ENCODE data around the gene TTC29. TPM values are rescaled to one million over a fixed set of nuclear protein-coding genes. Genes with fewer than 3 reads are reported as not detected.

Gene TTC29
- total and polyA plus RNA-seq, 9 of the 15 experiments (the other 6 are each of a cell fraction or from before 2014, with no cell fraction given) = 0.04 TPM; not detected in 8

DNA sequence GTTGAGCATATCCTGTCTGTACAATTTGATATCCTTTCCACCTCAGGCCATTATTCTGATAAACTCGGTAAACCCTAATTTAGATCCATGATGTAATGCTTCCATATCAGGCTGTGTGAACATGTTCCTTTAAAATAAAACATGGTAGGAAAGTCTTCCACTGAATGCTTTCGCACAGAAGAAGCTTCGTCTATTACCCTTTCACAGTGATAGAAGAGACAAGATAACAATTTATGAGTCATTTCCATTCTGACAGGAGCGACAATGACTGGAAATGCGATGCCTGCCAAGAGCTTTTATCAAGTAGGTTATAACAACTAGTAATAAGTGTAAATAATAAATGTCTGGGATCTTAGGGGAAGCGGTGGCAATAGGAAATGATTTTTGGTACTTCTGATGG, 98.8 kb downstream of the TTC29 start:
- ATAC-seq (no peak), FAIRE-seq (no peak), DNase-seq (ENCODE audit: extremely low read depth in 1 of 4, low spot score in 3 of 4) (no peak)
- no peaks in the 10 kb centered on the region; the same call in 2 of the 3 replicates for H3K36me3 ChIP-seq (ENCODE audit: control insufficient read depth, insufficient read depth, low read length)
- H3K4me3 ChIP-seq = no peak overlapping the region
- H3K4me2 ChIP-seq (ENCODE audit: insufficient read depth, low read length) = no peak overlapping the region
- H3K79me2 ChIP-seq (ENCODE audit: control insufficient read depth, insufficient read depth, low read length) = no peaks in the 10 kb centered on the region
- in situ Hi-C loops (cut with MboI) = no loop called here
- POLR2A ChIA-PET = interaction anchor here (0.7 kb wide), 1 partner anchor 11 kb away, joined by 3 read pairs; no protein-coding TSS in a partner anchor
- intact Hi-C loops (cut with micrococcal nuclease) = no loop called here
- CTCF ChIA-PET (ENCODE audit: low intra/inter-chr PET ratio) = no interaction called here
- under 1% methylated on average over 6 of the region's 6 CpGs for WGBS (ENCODE audit: insufficient coverage, low coverage, missing lambda C conversion rate)
- H3K9ac ChIP-seq (ENCODE audit: insufficient read depth in 1 of 2, low read depth in 2 of 2, low read length in 2 of 2) = no peak overlapping the region
- no peaks in the 10 kb centered on the region; a peak in 1 of 5 replicates for H3K27me3 ChIP-seq (ENCODE audit: control insufficient read depth in 2 of 2, insufficient read depth in 2 of 2, low read length in 2 of 2)
- no peaks in the 10 kb centered on the region for H3K9me1 ChIP-seq (ENCODE audit: control insufficient read depth, insufficient read depth, low read length)
- H3K4me1 ChIP-seq (replicated peaks in 1 of 2; ENCODE audit: control insufficient read depth in 2 of 2, insufficient read depth in 2 of 2, low read length in 2 of 2) = no peaks in the 10 kb centered on the region
- no peaks in the 10 kb centered on the region for H4K20me1 ChIP-seq (replicated peaks; ENCODE audit: control insufficient read depth, insufficient read depth, low read length)
- no TSS peak for BruUV-seq (replicated peaks)
- no peak for TF ChIP-seq TCF3 (CRISPR knock-in tag; IDR thresholded peaks at IDR 0.05)
- no peak overlapping the region for H3K27ac ChIP-seq (ENCODE audit: extremely low read depth, low read depth, low read length)
- H3K9me3 ChIP-seq (replicated peaks; ENCODE audit: control insufficient read depth, insufficient read depth, low read depth, low read length) = no peaks in the 10 kb centered on the region
- H2AFZ ChIP-seq (ENCODE audit: low read depth, low read length) = no peak overlapping the region

DNA sequence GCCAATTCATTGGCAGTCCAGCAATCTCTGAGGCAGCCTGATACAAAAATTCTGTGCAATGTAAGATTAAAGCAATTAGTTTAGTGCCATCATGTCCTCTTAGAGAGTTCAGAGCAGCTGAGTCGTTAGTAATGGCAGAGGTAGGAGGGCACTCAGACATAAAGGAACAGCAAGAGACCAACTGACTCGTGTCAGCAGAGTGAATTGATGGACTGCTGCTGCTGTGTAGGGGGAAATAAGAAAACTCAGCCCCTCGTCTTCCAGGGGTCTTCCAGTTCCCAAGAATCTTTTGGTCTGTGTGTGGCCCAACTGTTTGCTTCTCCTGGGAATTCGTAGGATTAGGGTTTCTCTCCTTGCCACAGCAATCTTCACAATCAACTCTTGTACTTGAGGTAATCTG, 100.9 kb downstream of the TTC29 start:
- no peak overlapping the region for H3K9ac ChIP-seq (ENCODE audit: insufficient read depth in 1 of 2, low read depth in 2 of 2, low read length in 2 of 2)
- no peak overlapping the region for H3K27ac ChIP-seq (ENCODE audit: extremely low read depth, low read depth, low read length)
- no peaks in the 10 kb centered on the region for H3K9me1 ChIP-seq (ENCODE audit: control insufficient read depth, insufficient read depth, low read length)
- FAIRE-seq (no peak), ATAC-seq (no peak), DNase-seq (ENCODE audit: extremely low read depth in 1 of 4, low spot score in 3 of 4) (no peak)
- H3K4me3 ChIP-seq = no peak overlapping the region
- intact Hi-C loops (cut with micrococcal nuclease) (no loop called here), in situ Hi-C loops (cut with MboI) (no loop called here)
- no peaks in the 10 kb centered on the region for H4K20me1 ChIP-seq (replicated peaks; ENCODE audit: control insufficient read depth, insufficient read depth, low read length)
- H3K36me3 ChIP-seq (ENCODE audit: control insufficient read depth, insufficient read depth, low read length) = no peaks in the 10 kb centered on the region; the same call in 2 of the 3 replicates
- POLR2A ChIA-PET = no interaction called here
- H3K9me3 ChIP-seq (replicated peaks; ENCODE audit: control insufficient read depth, insufficient read depth, low read depth, low read length) = no peaks in the 10 kb centered on the region
- H3K79me2 ChIP-seq (ENCODE audit: control insufficient read depth, insufficient read depth, low read length) = no peaks in the 10 kb centered on the region
- BruUV-seq (replicated peaks) = no TSS peak
- H3K4me1 ChIP-seq (replicated peaks in 1 of 2; ENCODE audit: control insufficient read depth in 2 of 2, insufficient read depth in 2 of 2, low read length in 2 of 2) = no peaks in the 10 kb centered on the region
- WGBS (ENCODE audit: insufficient coverage, low coverage, missing lambda C conversion rate) = 0% methylated on average over 4 of the region's 4 CpGs
- H3K27me3 ChIP-seq (ENCODE audit: control insufficient read depth in 2 of 2, insufficient read depth in 2 of 2, low read length in 2 of 2) = no peaks in the 10 kb centered on the region; a peak in 1 of 5 replicates
- H2AFZ ChIP-seq (ENCODE audit: low read depth, low read length) = no peak overlapping the region
- H3K4me2 ChIP-seq (ENCODE audit: insufficient read depth, low read length) = no peak overlapping the region
- CTCF ChIA-PET (ENCODE audit: low intra/inter-chr PET ratio) = no interaction called here
- TF ChIP-seq POLR2B (IDR thresholded peaks at IDR 0.05; ENCODE audit: low read depth, partially characterized antibody) (no peak), ZKSCAN1 (IDR thresholded peaks at IDR 0.05; ENCODE audit: low read depth, low read length) (no peak), PHF8 (IDR thresholded peaks at IDR 0.05; ENCODE audit: borderline replicate concordance, low read length) (no peak), HDGF (IDR thresholded peaks at IDR 0.05) (no peak), CBFA2T3 (IDR thresholded peaks at IDR 0.05) (no peak), HIVEP1 (CRISPR knock-in tag; IDR thresholded peaks at IDR 0.05) (no peak), ZNF197 (CRISPR knock-in tag; IDR thresholded peaks at IDR 0.05; ENCODE audit: low read depth) (no peak), ZNF232 (CRISPR knock-in tag; IDR thresholded peaks at IDR 0.05) (no peak), ETV6 (IDR thresholded peaks at IDR 0.05; ENCODE audit: borderline replicate concordance in 1 of 2, low read depth in 2 of 2, low read length in 1 of 2) (no peak), ETV6 (CRISPR knock-in tag; IDR thresholded peaks at IDR 0.05; ENCODE audit: borderline replicate concordance) (no peak), KAT7 (CRISPR knock-in tag; IDR thresholded peaks at IDR 0.05; ENCODE audit: borderline replicate concordance) (no peak), C11orf30 (IDR thresholded peaks at IDR 0.05; ENCODE audit: low read depth) (no peak), SMARCC2 (IDR thresholded peaks at IDR 0.05; ENCODE audit: low read depth) (no peak), NUFIP1 (IDR thresholded peaks at IDR 0.05; ENCODE audit: partially characterized antibody) (no peak)
- TF ChIP-seq, protein P1, sequence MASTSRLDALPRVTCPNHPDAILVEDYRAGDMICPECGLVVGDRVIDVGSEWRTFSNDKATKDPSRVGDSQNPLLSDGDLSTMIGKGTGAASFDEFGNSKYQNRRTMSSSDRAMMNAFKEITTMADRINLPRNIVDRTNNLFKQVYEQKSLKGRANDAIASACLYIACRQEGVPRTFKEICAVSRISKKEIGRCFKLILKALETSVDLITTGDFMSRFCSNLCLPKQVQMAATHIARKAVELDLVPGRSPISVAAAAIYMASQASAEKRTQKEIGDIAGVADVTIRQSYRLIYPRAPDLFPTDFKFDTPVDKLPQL (IDR thresholded peaks at IDR 0.05; ENCODE audit: extremely low read depth, insufficient read length) = no peak
- TF ChIP-seq, protein P2, sequence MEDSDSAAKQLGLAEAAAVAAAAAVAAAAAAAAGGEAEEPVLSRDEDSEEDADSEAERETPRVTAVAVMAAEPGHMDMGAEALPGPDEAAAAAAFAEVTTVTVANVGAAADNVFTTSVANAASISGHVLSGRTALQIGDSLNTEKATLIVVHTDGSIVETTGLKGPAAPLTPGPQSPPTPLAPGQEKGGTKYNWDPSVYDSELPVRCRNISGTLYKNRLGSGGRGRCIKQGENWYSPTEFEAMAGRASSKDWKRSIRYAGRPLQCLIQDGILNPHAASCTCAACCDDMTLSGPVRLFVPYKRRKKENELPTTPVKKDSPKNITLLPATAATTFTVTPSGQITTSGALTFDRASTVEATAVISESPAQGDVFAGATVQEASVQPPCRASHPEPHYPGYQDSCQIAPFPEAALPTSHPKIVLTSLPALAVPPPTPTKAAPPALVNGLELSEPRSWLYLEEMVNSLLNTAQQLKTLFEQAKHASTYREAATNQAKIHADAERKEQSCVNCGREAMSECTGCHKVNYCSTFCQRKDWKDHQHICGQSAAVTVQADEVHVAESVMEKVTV (CRISPR knock-in tag; IDR thresholded peaks at IDR 0.05) = no peak
